ENCODE measurements around the gene ZC3H10.
"Not testable (repeated sequence)": the region's sequence is repeated elsewhere in the genome, so short reads cannot be mapped to it uniquely, and the experiment has no call there.

The ZC3H10 gene

GRCh38 chr12:56117778-56118687, at the start of gene ZC3H10:
TSS of gene ZC3H10 (plus strand) at chr12:56118266. CDS start at chr12:56120563, 2,297 bp downstream.
- Mint-ChIP-seq H3K4me3 (peak within 1 kb of the TSS; percentile 100), H3K4me1 (peaks cover 30% of the 10 kb centered on the region), H3K27me3 (no peaks in the 10 kb centered on the region), H3K36me3 (peaks cover 37% of the 10 kb centered on the region), H3K9me3 (no peaks in the 10 kb centered on the region), H3K27ac (peak within 1 kb of the TSS; percentile 91)
- peak; percentile 94 for ATAC-seq

DNA sequence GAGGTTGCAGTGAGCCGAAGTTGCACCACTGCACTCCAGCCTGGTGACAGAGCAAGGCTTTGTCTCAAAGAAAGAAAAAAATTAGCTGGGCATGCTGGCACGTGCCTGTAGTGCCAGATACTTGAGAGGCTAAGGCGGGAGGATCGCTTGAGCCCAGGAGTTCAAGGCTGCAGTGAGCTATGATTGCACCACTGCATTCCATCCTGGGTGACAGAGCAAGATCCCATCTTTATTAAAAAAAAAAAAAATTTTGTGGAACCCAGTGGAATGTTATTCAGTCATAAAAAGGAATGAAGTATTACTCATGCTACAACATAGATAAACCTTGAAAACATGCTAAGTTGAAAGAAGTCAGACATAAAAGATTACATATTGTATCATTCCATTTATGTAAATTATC, 46.4 kb upstream of the ZC3H10 start:
- Mint-ChIP-seq H3K36me3 (no peaks in the 10 kb centered on the region), H3K27ac (no peak overlapping the region), H3K9me3 (no peaks in the 10 kb centered on the region), H3K4me1 (no peaks in the 10 kb centered on the region), H3K4me3 (no peak overlapping the region), H3K27me3 (no peaks in the 10 kb centered on the region)
- no peak for ATAC-seq

- no peak for ATAC-seq
- no peaks in the 10 kb centered on the region for H3K36me3 Mint-ChIP-seq
- no peaks in the 10 kb centered on the region for H3K27me3 Mint-ChIP-seq
- no peaks in the 10 kb centered on the region for H3K9me3 Mint-ChIP-seq
- peaks cover 8% of the 10 kb centered on the region for H3K4me1 Mint-ChIP-seq
- no peak overlapping the region for H3K27ac Mint-ChIP-seq
- no peak overlapping the region for H3K4me3 Mint-ChIP-seq
Observed at GRCh38 chr12:56074396-56074795, 43.7 kb upstream of the ZC3H10 start.

DNA sequence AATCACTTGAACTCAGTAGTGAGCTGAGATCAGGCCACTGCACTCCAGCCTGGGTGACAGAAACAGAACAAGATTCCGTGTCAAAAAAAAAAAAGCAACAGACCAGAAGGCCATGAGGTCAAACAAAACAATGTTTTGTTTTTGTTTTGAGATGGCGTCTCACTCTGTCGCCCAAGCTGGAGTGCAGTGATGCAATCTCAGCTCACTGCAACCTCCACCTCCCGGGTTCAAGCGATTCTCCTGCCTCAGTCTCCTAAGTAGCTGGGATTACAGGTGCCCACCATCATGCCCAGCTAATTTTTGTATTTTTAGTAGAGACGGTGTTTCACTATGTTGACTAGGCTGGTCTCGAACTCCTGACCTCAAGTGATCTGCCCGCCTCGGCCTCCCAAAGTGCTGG, 40.1 kb upstream of the ZC3H10 start:
- H3K36me3 Mint-ChIP-seq, ATAC-seq, H3K9me3 Mint-ChIP-seq, H3K4me3 Mint-ChIP-seq, H3K27ac Mint-ChIP-seq: not testable (repeated sequence)
- peaks cover 17% of the 10 kb centered on the region for H3K4me1 Mint-ChIP-seq
- H3K27me3 Mint-ChIP-seq = peaks cover 27% of the 10 kb centered on the region

- no peaks in the 10 kb centered on the region for H3K9me3 Mint-ChIP-seq
- H3K4me1 Mint-ChIP-seq = peaks cover 17% of the 10 kb centered on the region
- peak overlapping the region; percentile 39 for H3K4me3 Mint-ChIP-seq
- no peak for ATAC-seq
- peaks cover 27% of the 10 kb centered on the region for H3K27me3 Mint-ChIP-seq
- H3K36me3 Mint-ChIP-seq = no peaks in the 10 kb centered on the region
- H3K27ac Mint-ChIP-seq = no peak overlapping the region
Observed at GRCh38 chr12:56078427-56078826, 39.6 kb upstream of the ZC3H10 start.

- no peaks in the 10 kb centered on the region for H3K36me3 Mint-ChIP-seq
- peak; percentile 81 for ATAC-seq
- H3K27me3 Mint-ChIP-seq = peaks cover 27% of the 10 kb centered on the region
- no peaks in the 10 kb centered on the region for H3K9me3 Mint-ChIP-seq
- peaks cover 17% of the 10 kb centered on the region for H3K4me1 Mint-ChIP-seq
- peak overlapping the region; percentile 78 for H3K4me3 Mint-ChIP-seq
- H3K27ac Mint-ChIP-seq = peak overlapping the region; percentile 22
Observed at GRCh38 chr12:56078931-56079722, 38.9 kb upstream of the ZC3H10 start.

DNA sequence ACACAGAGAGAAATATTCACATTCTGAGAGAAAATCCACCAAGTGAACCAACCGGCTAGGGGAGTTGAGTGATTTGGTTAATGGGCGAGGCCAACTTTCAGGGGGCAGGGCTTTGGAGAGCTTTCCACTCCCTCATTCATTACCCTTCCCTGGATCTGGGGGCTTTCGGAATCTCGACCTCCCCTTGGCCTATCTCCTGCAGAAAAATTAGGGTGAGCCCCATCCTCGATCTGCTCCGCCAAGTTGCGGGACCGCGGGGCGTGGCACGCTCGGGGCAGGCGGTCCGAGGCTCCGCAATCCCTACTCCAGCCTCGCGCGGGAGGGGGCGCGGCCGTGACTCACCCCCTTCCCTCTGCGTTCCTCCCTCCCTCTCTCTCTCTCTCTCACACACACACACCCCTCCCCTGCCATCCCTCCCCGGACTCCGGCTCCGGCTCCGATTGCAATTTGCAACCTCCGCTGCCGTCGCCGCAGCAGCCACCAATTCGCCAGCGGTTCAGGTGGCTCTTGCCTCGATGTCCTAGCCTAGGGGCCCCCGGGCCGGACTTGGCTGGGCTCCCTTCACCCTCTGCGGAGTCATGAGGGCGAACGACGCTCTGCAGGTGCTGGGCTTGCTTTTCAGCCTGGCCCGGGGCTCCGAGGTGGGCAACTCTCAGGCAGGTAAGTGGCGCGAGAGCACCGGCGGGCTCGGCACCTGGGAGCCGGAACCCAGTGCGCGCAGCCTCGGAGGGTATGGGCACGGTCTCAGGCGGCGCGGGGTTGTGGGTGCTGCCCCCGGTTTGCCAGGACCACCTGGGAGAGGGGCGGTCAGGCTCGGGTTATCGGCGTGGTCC, 38.1 kb upstream of the ZC3H10 start, which contains the start of gene ERBB3:
TSS of gene ERBB3 (plus strand) at position 443 of the 833 bp plus-strand sequence. CDS start at position 579, 136 bp downstream.
- peak within 1 kb of the TSS; percentile 22 for H3K27ac Mint-ChIP-seq
- H3K4me3 Mint-ChIP-seq = peak within 1 kb of the TSS; percentile 78
- H3K4me1 Mint-ChIP-seq = peaks cover 17% of the 10 kb centered on the region
- peaks cover 27% of the 10 kb centered on the region for H3K27me3 Mint-ChIP-seq
- no peaks in the 10 kb centered on the region for H3K9me3 Mint-ChIP-seq
- ATAC-seq = peak; percentile 77
- no peaks in the 10 kb centered on the region for H3K36me3 Mint-ChIP-seq

GRCh38 chr12:56080556-56081138, 37.4 kb upstream of the ZC3H10 start:
- H3K36me3 Mint-ChIP-seq = no peaks in the 10 kb centered on the region
- peaks cover 17% of the 10 kb centered on the region for H3K4me1 Mint-ChIP-seq
- H3K27me3 Mint-ChIP-seq = peaks cover 27% of the 10 kb centered on the region
- no peaks in the 10 kb centered on the region for H3K9me3 Mint-ChIP-seq
- H3K4me3 Mint-ChIP-seq = peak overlapping the region; percentile 36
- no peak overlapping the region for H3K27ac Mint-ChIP-seq
- ATAC-seq = no peak

GRCh38 chr12:56081393-56082347, 36.4 kb upstream of the ZC3H10 start:
- ATAC-seq = no peak
- peaks cover 17% of the 10 kb centered on the region for H3K4me1 Mint-ChIP-seq
- no peak overlapping the region for H3K27ac Mint-ChIP-seq
- H3K4me3 Mint-ChIP-seq = peak overlapping the region; percentile 36
- no peaks in the 10 kb centered on the region for H3K9me3 Mint-ChIP-seq
- no peaks in the 10 kb centered on the region for H3K36me3 Mint-ChIP-seq
- peaks cover 27% of the 10 kb centered on the region for H3K27me3 Mint-ChIP-seq

DNA sequence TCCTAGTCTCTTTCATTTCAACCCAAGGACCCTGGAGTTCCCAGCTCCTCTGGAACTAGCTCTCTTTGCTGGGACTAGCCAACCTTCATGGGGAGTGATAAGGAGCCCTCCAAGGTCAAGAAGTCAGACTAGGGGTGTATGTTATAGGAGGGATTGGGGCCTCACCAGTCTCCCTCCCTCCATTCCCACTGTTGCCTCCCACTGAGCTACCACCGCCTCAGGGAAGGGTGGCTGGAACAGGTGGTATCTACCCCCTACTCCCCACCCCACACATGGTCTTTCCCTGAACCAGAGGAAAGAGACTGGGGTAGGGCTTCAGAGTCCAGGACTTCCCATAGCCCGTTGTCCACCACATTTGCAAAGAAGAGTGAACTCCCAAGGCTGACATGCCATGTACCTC, 35.7 kb upstream of the ZC3H10 start:
- no peak overlapping the region for H3K27ac Mint-ChIP-seq
- no peak for ATAC-seq
- H3K4me1 Mint-ChIP-seq = peaks cover 17% of the 10 kb centered on the region
- H3K4me3 Mint-ChIP-seq = no peak overlapping the region
- H3K36me3 Mint-ChIP-seq = no peaks in the 10 kb centered on the region
- H3K27me3 Mint-ChIP-seq = peaks cover 27% of the 10 kb centered on the region
- H3K9me3 Mint-ChIP-seq = no peaks in the 10 kb centered on the region

- Mint-ChIP-seq H3K27me3 (peaks cover 27% of the 10 kb centered on the region), H3K36me3 (no peaks in the 10 kb centered on the region), H3K27ac (no peak overlapping the region), H3K4me1 (peaks cover 17% of the 10 kb centered on the region), H3K9me3 (no peaks in the 10 kb centered on the region), H3K4me3 (no peak overlapping the region)
- no peak for ATAC-seq
Observed at GRCh38 chr12:56082967-56083366, 35.1 kb upstream of the ZC3H10 start.

GRCh38 chr12:56084958-56085543, 33.0 kb upstream of the ZC3H10 start:
- Mint-ChIP-seq H3K9me3 (no peaks in the 10 kb centered on the region), H3K4me1 (peaks cover 3% of the 10 kb centered on the region), H3K4me3 (no peak overlapping the region), H3K27ac (no peak overlapping the region), H3K27me3 (peaks cover 22% of the 10 kb centered on the region), H3K36me3 (no peaks in the 10 kb centered on the region)
- ATAC-seq = no peak

- no peaks in the 10 kb centered on the region for H3K9me3 Mint-ChIP-seq
- H3K27me3 Mint-ChIP-seq = peaks cover 20% of the 10 kb centered on the region
- H3K4me1 Mint-ChIP-seq = no peaks in the 10 kb centered on the region
- no peaks in the 10 kb centered on the region for H3K36me3 Mint-ChIP-seq
- no peak for ATAC-seq
- no peak overlapping the region for H3K27ac Mint-ChIP-seq
- H3K4me3 Mint-ChIP-seq = no peak overlapping the region
Observed at GRCh38 chr12:56086096-56086495, 32.0 kb upstream of the ZC3H10 start.

Data from stimulated activated memory B cell treated with anti-CD40 and anti-IgM and Interleukin-4, amounts not matched to agents 10 μg/mL and 1 μg/mL and 100 μg/mL, for 72 hours (primary cell).